Measurements from ENCODE around the gene HIPK4.

Gene HIPK4

DNA sequence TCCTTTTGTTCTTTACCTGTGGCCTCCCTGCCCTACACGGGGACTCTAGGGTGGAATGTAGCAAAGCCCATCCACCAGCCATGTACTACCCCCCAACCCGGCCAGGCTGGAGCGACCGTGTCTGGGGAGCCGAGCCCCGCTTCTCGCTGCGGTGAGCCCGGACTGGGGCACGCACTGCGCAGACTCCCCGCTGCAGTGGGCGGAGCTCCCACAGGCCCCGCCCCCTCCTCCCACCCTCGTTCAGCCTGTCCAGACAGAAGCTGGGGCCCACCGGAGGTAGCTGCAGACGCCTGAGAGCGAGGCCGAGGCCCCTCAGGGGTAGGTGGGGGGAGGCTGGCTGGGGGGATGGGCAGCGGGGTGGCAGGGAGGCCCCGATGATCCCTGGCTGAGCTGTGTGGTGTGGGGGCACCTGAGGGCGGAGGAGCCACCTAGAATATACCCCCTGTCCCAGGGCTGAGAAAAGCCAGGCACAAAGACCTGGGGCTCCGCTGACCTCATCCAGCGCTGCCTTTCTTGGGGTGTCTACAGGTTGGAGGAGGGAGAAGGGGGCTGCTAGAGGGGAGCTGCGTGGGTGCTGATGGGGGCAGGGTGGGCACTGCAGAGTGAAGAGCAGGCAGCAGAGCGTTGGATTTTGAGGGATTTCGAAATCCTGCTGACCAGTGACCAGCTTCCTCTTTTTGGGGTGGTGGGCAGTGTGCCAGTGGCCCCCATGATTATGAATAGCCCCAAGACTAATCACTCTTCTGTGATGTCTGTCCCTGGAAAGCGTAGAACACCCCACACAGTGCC is 24.2 kb downstream of the HIPK4 start:
- DNase-seq (ENCODE audit: low read depth), result peak; percentile 65

DNA sequence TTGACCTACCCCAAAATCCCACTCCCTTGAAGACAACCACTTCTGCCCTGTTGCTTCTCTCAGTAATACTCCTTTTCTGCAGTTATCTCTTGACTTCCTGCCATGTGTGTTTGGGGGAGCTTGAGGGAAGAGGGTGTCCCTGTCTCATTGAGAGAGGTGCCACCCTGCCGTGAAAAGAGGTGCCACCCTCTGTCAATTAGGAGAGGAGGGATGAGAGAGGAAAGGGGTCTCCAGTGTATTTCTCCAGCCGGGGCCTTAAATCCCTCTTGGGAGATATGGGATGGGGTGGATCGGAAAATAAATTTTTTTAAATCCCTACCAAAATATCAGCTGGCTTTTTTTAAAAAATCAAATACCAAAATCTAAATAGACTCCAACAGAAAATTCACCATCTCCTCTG is 25.0 kb downstream of the HIPK4 start:
- DNase-seq (ENCODE audit: low read depth), result no peak

DNA sequence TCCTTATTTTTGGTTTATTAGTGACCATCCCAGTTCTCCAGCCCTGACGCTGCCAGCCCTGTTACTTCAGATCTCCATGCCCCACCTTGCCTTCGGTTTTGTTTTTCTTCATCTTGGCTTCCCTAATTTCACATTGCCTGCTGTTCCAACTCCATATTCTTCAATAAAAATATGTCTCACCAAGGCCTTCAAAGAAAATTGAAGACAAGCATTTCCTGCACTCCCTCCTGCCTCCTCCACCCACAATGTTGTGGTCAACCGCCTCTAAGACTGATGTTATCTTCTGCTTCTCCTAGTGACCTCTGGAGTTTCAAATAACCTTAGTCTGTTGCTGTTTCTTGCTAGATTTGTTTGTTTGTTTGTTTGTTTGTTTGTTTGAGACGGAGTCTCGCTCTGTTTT is 26.9 kb downstream of the HIPK4 start:
- peak; percentile 7 for DNase-seq (ENCODE audit: low read depth)

DNA sequence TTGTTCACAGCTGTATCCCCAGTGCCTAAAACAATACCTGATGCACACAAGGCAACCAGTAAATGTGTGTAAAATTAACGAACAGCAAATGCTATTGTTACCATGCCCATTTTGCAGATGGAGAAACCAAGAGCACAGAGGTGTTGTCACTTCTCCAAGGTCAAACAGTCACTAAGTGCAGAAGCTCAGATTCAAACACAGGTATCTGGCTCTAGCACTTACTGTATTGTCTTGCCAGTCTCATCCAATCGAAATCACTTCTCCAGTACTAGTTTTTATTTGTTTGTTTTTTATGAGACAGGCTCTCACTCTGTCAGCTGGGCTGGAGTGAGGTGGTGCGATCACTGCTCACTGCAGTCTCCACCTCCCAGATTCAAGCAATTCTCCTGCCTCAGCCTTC is 27.8 kb downstream of the HIPK4 start:
- DNase-seq (ENCODE audit: low read depth), result no peak

DNA sequence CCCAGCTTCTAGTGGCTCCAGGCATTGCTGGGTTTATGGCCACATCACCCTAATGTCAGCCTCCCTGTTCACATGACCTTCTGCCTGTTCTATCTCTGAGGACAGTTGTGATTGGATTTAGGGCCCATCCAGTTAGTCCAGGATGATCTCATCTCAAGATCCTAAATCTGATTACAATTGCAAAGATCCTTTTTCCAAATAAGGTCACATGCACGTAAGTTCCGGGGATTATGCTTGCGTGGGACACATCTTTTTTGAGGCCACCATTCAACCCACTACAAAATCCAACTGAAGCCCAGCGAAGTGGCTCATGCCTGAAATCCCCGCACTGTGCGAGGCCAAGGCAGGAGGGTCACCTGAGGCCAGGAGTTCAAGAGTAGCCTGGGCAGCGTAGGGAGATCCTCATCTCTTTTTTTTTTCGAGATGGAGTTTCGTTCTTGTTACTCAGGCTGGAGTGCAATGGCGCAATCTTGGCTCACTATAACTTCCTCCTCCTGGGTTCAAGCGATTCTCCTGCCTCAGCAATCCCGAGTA is 29.2 kb downstream of the HIPK4 start:
- DNase-seq (ENCODE audit: low read depth), result peak; percentile 54

DNA sequence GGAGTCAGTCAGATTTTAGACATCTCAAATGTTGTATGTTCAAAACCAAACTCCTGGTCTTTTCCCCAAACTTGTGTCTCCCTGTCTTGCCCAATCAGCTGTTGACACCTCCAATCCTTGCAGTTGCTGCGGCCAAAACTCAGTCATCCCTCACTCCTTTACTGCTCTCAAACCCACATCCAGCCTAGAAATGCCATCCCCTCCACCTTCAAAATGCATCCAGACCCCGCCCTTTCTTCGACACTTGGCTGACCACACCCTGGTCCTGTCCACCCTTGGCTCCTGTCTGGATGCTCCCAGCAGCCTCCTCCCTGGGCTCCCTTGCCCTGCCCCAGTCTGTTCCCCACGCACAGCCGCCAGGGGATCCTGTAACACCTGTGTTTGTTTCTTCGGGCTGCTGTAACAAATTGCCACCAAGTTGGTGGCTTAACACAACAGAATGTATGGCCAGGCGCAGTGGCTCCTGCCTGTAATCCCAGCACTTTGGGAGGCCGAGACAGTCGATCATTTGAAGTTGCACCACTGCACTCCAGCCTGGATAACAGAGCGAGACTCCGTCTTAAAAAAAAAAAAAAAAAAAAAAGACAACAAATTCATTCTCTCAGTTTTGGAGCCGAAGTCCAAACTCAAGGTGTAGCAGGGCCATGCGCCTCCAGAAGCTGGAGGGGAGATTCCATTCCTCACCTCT is 29.8 kb downstream of the HIPK4 start:
- no peak for DNase-seq (ENCODE audit: low read depth)

DNA sequence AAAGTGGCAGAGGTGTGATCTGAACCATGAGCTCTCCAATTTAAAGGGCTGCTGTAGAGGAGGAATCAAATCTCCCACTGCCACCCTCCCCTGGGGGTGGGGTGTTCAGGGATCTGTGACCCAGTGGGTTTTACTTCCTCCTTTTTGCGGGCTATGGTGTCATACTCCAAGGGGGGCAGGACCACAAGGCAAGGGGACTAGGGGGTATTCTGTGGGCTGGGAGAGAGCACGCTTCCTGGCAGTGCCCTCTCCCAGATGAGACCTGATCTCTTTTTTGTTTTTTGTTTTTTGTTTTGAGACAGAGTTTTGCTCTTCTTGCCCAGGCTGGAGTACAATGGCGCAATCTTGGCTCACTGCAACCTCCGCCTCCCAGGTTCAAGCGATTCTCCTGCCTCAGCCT is 31.2 kb downstream of the HIPK4 start:
- no peak for DNase-seq (ENCODE audit: low read depth)

DNA sequence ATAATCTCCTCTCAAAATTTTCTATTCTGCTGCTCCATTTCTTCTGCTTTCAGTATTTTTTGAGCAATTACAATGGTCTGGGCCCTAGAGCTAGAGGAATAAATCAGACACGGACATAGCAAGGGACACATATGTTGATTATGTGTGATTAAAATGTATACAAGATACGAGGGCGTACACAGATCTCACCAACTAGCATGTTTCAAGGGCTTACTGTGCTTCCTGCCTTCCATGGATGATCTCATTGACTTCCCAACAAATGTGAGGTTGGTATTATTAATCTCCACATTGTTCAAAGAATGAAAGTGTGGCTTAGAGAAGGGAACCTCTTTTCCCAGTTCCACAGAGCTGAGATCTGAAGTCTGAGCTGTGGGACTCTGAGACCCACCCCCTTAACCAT is 32.3 kb downstream of the HIPK4 start:
- no peak for DNase-seq (ENCODE audit: low read depth)

DNA sequence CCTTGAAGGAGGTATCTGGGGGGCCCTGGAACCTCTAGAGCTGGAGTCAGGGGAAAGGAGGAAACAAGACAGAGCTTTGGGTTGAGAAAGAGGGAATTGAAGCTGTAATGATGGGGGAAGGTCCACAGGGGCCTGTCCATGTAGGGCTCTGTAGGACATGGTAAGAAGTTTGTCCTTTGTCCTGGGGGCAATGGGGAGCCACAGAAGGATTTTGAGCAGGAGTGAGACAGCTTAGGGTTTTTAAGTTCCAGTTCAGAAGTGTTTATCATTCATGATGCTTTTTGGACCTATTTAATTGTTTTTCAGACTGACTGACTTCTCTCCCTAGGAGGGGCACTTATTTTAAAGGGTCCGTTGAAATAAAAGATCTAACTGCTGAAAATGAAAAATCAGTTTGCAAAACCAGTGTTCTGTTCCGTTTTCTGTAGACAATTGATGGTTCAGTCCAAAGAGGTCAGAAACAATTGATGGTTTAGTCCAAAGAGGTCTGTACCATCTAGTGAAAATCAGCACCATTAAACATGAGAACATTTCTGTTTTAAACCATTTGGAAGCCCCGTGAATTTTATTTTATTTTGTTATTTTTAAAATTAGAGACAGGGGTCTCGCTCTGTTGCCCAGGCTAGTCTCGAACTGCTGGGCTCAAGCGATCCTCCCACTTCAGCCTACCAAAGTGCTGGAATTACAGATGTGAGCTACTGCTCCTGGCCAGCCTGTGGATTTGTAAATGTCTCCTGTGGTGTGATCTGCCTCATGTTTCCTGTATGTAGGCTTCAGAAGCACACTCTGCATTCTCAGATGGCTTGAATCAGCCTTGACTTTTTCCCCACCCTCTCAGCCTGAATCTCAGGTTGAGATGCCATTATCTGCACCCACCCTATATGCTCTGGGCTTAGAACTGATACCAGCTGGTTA is 33.0 kb downstream of the HIPK4 start:
- peak; percentile 16 for DNase-seq (ENCODE audit: low read depth)

DNA sequence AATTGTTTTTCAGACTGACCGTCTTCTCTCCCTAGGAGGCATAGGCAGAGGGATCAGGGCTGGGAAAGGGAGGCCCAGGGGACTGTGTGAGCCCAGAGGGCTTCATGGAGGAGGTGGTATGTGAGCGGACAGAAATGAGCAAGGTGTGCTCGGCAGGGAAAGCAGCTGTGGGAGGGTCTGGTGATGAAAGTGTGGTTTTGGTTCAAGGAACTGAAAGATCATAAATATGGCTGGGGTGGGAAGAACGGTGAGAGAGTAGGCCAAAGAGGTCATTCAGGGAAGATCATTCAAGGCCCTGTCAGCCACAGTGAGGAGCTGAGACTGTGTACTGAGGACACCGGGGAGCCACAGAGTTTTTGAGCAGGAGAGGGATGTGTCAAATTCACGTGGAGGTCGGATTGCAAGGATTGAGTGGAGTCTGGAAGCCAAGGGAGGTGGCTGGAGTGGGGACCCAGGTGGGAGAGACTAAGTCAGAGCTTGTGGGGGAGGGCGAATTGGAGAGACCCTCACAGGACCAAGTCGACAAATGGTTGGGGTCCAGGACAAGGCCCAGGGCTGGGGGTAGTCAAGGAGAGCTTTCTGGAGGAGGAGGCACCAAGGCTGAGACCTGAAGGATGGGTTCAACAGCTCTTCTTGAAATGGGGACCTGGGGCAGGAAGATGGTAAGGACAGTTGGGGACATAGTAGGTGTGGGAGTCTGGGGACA is 33.9 kb downstream of the HIPK4 start:
- no peak for DNase-seq (ENCODE audit: low read depth)

DNA sequence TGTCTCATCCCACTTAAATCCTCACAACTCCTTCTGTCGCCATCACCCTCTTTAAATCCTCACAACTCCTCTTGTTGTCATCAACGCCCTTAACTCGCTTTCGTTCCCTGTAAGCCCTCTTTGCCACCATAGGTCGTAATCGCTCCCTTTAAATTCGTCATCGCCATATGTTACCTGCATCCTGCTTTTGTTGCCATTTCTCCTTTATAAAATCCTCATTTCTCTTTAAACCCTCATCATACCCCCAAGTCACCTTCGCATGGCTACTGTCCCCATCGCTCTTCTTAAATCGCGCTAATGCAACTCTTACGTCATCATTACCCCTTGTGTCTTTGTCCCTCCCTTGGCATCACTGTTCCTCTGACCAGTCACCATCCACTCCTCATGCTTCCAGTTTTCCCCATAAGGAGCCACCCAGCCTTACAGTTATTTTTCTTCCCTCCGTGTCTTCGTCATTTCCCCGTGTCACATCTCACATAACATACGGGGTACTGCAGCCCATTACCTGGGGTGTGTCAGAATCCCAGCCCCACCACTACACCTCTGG is 40.9 kb downstream of the HIPK4 start:
- peak; percentile 57 for DNase-seq (ENCODE audit: low read depth)

DNA sequence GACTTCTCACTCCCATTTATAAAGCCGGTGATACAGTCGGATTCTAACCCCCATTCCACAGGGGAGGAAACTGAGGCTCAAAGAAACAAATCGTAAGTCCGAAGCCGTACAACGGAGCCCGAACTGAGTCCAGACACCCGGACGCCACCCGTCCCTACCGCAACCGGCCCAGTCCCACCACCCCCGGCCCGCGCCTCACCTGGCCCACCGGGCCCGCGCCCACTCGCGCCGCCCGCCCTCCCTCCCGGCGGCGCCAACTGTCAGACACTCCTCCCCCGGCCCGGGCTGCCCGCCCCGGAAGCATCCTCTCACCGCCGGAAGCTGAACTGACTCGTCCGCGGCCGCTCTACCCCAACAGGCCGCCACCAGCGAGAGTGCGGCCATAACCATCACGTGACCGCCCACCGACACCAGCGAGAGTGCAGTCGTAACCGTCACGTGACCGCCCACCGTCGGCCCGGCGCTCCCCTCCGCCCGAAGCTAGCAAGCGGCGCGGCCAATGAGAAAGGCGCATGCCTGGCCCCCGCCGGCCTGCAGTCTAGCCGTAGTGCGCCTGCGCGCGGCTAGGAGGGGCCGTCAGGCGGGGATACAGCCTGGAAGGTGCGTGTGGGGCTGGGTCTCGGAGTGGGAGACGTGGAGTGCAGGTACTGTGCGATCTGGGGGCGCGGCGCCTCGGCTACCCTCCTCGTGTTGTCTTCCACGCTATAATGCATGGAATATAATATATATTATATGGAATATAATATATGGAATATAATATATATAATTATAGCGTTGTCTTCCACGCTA is 41.7 kb downstream of the HIPK4 start, which contains the start of the genes C19orf47 and PLD3:
TSS of gene C19orf47 (minus strand) at position 273 of the 789 bp plus-strand sequence. CDS start 6,540 bp downstream, outside the sequence.
TSS of gene PLD3 (plus strand) at position 571 of the 789 bp plus-strand sequence. CDS start 17,789 bp downstream, outside the sequence.
- peak; percentile 99 for DNase-seq (ENCODE audit: low read depth)

DNA sequence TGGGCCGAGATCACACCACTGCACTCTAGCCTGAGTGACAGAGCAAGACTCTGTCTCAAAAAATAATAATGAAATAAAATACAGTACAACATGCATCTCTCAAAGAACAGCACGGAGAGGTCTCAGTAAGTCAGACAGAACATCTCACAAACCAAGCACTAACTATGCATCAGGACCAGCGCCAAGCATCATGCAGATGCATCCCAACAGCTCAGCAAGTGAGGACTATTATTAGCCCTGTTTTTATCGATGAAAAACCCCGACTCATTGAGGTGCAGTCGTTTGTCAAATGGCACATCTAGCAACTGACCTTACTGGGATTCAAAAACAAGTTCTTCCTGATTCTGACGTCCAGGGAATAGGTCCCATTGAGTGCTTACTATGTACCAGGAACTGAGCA is 45.6 kb downstream of the HIPK4 start:
- DNase-seq (ENCODE audit: low read depth), result no peak

DNA sequence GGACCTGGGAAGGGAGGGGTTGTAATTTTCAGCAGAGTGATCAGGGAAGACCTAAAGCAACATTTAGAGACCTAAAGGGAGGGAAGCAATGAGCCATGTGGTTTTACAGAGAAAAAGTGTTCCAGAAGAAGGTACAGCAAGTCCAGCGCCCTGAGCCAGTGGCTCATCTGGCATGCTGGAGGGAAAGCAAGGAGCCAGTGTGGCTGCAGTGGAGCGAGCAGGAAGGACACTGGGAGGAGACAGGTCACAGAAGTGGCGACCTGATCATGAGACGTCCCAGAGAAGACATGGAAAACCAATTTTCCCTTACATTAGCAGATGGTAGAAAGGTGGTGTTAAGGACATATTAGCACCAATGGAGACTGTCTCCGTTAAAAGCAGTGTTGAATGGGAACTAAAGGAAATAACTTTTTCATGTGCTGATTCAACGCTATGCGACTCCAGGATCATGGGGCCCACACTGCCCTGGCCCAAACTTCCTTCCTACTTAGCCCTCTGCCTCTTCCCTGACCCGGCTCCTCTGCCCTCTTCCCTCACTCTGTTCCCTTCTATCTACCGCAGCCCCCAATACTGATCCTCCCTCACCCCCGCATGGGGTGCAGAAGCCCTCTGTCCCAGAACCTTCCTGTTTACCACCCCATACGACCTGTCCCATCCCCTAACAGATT is 47.2 kb downstream of the HIPK4 start:
- no peak for DNase-seq (ENCODE audit: low read depth)

DNA sequence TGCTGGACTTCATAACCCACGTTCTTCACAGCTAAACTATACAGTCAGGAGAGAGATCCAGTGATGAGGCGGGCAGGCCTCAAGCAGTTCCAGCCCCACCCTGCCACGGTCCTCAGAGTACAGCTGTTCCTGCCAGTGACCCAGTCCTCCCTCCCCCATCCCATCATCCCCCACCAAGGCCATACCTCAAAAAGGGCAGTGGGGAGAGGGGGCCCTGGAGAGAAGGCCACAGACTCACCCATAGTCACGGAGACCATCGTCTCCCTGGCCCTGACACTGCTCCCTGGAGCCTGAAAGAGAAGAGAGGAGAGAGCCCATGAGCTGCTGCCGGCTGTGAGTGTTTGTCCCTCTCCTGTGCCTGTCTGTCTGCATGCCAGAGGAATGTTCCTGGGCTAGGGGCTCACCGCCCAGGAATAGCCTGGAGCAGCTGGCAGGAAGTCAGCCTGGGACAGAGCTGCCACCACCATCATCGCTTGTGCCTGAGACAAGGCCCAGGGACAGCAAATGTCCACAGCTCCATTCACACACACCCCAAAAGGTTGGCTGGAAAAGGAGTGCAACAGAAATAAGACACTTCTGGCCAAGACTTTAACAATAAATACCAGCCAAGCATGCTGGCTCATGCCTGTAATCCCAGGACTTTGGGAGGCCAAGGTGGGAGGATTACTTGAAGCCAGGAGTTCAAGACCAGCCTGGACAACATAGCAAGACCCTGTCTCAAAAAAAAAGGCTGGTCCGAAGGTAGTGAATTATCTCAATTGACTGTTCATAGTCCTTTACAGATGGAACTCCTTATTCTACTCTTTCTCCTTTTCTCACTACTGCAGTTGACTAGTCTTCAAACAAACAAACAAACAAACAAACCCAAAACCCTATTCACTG is 48.1 kb downstream of the HIPK4 start:
- peak; percentile 47 for DNase-seq (ENCODE audit: low read depth)

DNA sequence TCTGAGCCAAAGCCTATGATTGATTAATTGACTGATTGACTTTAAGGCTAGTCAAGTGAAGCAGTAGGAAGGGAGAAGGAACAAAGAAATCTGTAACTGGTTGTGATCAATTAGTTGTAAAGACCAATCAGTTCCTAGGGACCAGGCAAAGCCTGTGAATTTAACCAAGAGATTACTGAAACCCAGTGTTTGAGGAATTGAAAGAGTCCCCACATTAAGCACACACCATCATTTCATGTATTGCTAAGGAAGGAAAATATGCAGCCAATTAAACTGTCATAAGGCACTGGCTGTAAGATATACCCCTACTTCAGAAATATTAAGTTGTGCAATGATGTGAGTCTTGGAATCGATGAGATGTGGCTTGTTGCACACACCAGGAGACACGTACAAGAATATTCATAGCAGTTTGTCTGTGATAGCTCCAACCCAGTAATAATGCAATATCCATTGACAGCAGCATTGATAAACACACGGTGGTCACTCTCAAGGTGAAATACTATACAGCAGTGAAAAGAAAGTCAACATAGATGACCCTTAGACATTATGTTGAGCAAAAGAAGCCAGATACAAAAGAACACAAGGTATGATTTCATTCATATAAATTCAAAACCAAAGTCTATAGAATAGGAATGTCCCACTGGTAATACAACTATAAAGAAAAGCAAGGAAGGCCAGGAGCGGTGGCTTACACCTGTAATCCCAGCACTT is 50.8 kb downstream of the HIPK4 start:
- DNase-seq (ENCODE audit: low read depth), result no peak

DNA sequence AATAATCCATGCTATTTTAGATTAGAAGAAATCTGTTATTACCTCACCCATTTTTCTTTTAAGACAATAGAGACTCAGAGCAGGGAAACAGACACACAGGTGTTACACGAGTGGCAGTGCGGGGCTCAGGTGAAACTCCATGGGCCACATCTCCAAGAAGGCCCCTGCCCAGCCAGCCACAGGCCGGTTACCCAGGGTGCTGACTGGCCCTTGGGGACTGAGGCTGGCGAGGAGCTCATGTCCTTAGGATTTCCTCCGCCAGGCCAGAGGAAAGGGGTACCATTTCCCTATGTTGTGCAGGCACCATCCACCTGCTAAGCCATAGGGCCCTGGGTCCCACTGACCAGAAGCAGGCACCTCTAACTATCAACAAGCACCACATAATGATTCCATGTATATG is 52.4 kb downstream of the HIPK4 start:
- no peak for DNase-seq (ENCODE audit: low read depth)

DNA sequence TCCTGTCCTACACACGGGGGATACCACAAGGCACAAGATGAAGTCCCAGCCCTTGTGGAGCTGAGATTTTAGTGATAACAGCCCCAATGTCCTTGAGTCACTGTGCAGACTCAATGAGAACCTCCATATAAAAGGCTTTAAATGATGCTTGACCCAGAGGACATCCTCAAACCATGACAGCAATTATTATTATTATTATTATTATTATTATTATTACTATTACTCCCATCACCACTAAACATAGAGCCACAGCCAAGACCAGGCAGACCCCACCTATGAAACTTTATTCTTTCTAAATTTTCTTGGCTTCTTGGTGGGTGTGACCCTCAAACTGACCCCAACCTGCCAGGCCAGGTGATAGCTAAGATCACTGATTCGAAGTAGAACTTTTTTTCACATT is 52.9 kb downstream of the HIPK4 start:
- DNase-seq (ENCODE audit: low read depth), result no peak
